MCF 10A (cell line): ENCODE results near the gene CARS1. TPM values are rescaled to one million over a fixed set of nuclear protein-coding genes. Genes with fewer than 3 reads are reported as not detected.

Source experiments
- BruUV-seq: library from RNA; stranded (reverse); fragments of 400-500 nt; replicated peaks from 2 replicates; lab custom pipeline; 2021; lab: Mats Ljungman, UMichigan
- CTCF ChIA-PET: fragments of 300-600 bp; sonication (Branson Sonifier 250); formaldehyde crosslinking; extraction: SDS; loops from one replicate; lab custom pipeline; 2021; ENCODE audit warnings: antibody characterized with exemption, inconsistent platforms; lab: Yijun Ruan, JAX
- POLR2A ChIA-PET: fragments of 300-600, 350-650 bp; sonication (Branson Sonifier 250); formaldehyde crosslinking; extraction: SDS; loops from one replicate; lab custom pipeline; 2020; ENCODE audit warnings: antibody characterized with exemption, inconsistent platforms; lab: Yijun Ruan, JAX
- DNase-seq: peaks from one replicate; pipeline ENCODE4 v3.0.0-alpha.2; 2018; ENCODE audit not compliant: unreplicated experiment
- H3K27ac Mint-ChIP-seq: one replicate; pipeline ENCODE4 v1.8.0; 2022; ENCODE audit warnings: mild to moderate bottlenecking, low read depth, mixed read lengths; ENCODE audit not compliant: unreplicated experiment
- H3K27me3 Mint-ChIP-seq: one replicate; pipeline ENCODE4 v1.8.0; 2022; ENCODE audit warnings: mixed read lengths; ENCODE audit not compliant: insufficient read depth, unreplicated experiment
- H3K36me3 Mint-ChIP-seq: one replicate; pipeline ENCODE4 v1.8.0; 2022; ENCODE audit warnings: mild to moderate bottlenecking, moderate library complexity, mixed read lengths; ENCODE audit not compliant: insufficient read depth, unreplicated experiment
- H3K4me1 Mint-ChIP-seq: one replicate; pipeline ENCODE4 v1.8.0; 2022; ENCODE audit warnings: mixed read lengths; ENCODE audit not compliant: insufficient read depth, unreplicated experiment
- H3K4me3 Mint-ChIP-seq: one replicate; pipeline ENCODE4 v1.8.0; 2022; ENCODE audit warnings: mild to moderate bottlenecking, moderate library complexity, mixed read lengths; ENCODE audit not compliant: unreplicated experiment
- H3K9me3 Mint-ChIP-seq: one replicate; pipeline ENCODE4 v1.8.0; 2022; ENCODE audit warnings: mixed read lengths; ENCODE audit not compliant: unreplicated experiment
- intact Hi-C: fragments of 100-400 bp; cut with micrococcal nuclease; formaldehyde crosslinking; loops from 2 replicates; pipeline ENCODE4 v1.14.1; 2022
- total RNA-seq: library from RNA; stranded (reverse); gene quantifications from 2 replicates; pipeline ENCODE4 v1.2.3, GENCODE V29; 2022
- TF ChIP-seq, protein P1 (sequence below): fragments of 200-600 bp; IDR thresholded peaks from one replicate; pipeline ENCODE4 v1.8.0; 2022; ENCODE audit warnings: antibody characterized with exemption, mild to moderate bottlenecking; ENCODE audit not compliant: unreplicated experiment

Gene CARS1
- total RNA-seq, 1 experiment from 2014 or later, result 150 TPM

DNA sequence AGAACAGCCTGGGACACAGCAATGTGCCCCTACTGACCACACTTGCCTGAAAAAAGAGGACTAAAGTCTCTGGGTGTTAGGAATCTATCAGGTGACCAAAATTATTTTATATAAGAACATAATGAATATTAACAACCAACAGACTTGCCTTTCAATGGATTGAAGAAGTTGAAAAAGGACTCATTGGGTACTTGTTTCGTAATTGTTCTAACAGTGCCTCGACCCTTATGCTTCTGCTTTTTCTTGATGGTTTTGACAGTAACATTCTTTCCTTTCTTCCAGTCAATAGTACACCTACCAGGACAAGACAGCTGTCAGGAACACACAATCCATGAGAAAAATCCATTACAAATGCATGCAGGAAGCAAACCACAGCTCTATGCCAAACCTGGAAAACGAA, 99.0 kb downstream of the CARS1 start:
- ChIA-PET CTCF (interaction anchor here (1.1 to 1.7 kb wide), 3 partner anchors 27 to 65 kb away, joined by 3 to 6 read pairs (median 3); no protein-coding TSS in a partner anchor), POLR2A (interaction anchor here (0.9 to 1.5 kb wide), 4 partner anchors 11 to 63 kb away, joined by 3 to 7 read pairs (median 3); no protein-coding TSS in a partner anchor)
- no peaks in the 10 kb centered on the region for H3K27me3 Mint-ChIP-seq
- BruUV-seq, result no TSS peak
- no peaks in the 10 kb centered on the region for H3K9me3 Mint-ChIP-seq
- peaks cover 8% of the 10 kb centered on the region for H3K4me1 Mint-ChIP-seq
- H3K36me3 Mint-ChIP-seq, result peaks cover 95% of the 10 kb centered on the region
- TF ChIP-seq, protein P1, sequence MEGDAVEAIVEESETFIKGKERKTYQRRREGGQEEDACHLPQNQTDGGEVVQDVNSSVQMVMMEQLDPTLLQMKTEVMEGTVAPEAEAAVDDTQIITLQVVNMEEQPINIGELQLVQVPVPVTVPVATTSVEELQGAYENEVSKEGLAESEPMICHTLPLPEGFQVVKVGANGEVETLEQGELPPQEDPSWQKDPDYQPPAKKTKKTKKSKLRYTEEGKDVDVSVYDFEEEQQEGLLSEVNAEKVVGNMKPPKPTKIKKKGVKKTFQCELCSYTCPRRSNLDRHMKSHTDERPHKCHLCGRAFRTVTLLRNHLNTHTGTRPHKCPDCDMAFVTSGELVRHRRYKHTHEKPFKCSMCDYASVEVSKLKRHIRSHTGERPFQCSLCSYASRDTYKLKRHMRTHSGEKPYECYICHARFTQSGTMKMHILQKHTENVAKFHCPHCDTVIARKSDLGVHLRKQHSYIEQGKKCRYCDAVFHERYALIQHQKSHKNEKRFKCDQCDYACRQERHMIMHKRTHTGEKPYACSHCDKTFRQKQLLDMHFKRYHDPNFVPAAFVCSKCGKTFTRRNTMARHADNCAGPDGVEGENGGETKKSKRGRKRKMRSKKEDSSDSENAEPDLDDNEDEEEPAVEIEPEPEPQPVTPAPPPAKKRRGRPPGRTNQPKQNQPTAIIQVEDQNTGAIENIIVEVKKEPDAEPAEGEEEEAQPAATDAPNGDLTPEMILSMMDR, result no peak
- intact Hi-C loops, result no loop called here
- no peak overlapping the region for H3K27ac Mint-ChIP-seq
- DNase-seq, result no peak
- no peak overlapping the region for H3K4me3 Mint-ChIP-seq

DNA sequence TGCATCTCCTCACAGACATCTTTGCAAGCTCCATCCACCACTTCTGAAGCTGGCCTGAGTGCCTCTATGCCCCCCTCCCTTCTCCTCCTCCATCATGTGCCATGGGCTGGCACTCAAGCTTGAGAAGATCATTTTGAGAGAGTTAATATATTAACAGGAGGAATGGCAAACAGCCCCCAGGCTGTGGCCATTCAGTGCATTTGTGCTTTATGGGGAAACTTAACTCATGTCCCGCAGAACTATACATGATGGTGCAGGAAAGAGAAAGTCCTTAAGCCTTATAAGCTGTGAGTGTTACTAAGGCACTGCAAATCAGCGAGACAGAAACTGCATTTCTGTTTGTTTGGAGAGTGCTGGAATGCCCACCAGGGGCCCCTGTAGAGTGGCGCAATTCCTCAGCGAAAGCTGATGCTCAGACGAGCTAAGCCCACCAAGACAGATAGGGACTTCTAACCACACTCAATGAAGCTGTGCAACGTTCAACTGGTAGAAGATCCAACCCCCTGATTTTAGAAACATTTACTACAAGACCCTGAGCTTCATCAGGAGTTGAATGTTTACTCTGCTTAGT, 101.2 kb downstream of the CARS1 start:
- TF ChIP-seq, protein P1, result no peak
- no peak for DNase-seq
- peaks cover 6% of the 10 kb centered on the region for H3K4me1 Mint-ChIP-seq
- intact Hi-C loops, result no loop called here
- no peaks in the 10 kb centered on the region for H3K9me3 Mint-ChIP-seq
- no peaks in the 10 kb centered on the region for H3K27me3 Mint-ChIP-seq
- H3K27ac Mint-ChIP-seq, result no peak overlapping the region
- BruUV-seq, result no TSS peak
- peaks cover 94% of the 10 kb centered on the region for H3K36me3 Mint-ChIP-seq
- ChIA-PET POLR2A (interaction anchor here (1.0 to 2.2 kb wide), 2 partner anchors 16 to 34 kb away, joined by 3 to 5 read pairs; no protein-coding TSS in a partner anchor), CTCF (interaction anchor here (0.5 to 1.3 kb wide), 5 partner anchors 13 to 81 kb away, joined by 3 to 4 read pairs (median 3); no protein-coding TSS in a partner anchor)
- no peak overlapping the region for H3K4me3 Mint-ChIP-seq

DNA sequence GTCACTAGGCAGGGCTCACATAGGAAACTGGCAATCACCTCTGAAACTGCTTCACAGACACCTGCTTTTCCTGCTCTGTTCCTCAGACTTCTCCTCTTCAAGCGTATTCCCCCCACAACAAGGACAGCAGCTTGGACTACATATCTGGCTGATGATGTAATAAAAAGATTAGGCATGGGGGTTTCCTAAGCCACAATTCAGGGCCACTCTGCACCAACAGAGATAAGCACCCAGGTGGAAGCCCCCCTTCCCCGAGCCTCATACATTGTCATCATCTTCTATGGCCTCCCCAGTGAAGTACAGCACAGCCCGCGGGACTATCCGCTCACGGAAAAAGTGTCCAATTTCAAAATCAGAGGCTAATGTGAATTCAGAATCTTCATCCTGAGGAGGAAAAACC, 103.0 kb downstream of the CARS1 start:
- H3K4me1 Mint-ChIP-seq, result peaks cover 6% of the 10 kb centered on the region
- TF ChIP-seq, protein P1, result no peak
- POLR2A ChIA-PET, result interaction anchor here (1.2 to 1.9 kb wide), 3 partner anchors 9 to 17 kb away, joined by 3 to 5 read pairs (median 5); no protein-coding TSS in a partner anchor
- no peak overlapping the region for H3K27ac Mint-ChIP-seq
- intact Hi-C loops, result no loop called here
- H3K9me3 Mint-ChIP-seq, result no peaks in the 10 kb centered on the region
- BruUV-seq, result no TSS peak
- H3K27me3 Mint-ChIP-seq, result no peaks in the 10 kb centered on the region
- CTCF ChIA-PET, result interaction anchor here (0.6 to 3.2 kb wide), 9 partner anchors 10 to 872 kb away, joined by 3 to 13 read pairs (median 3); partner anchors contain the start of gene PHLDA2
- no peak for DNase-seq
- H3K36me3 Mint-ChIP-seq, result peaks cover 98% of the 10 kb centered on the region
- no peak overlapping the region for H3K4me3 Mint-ChIP-seq

DNA sequence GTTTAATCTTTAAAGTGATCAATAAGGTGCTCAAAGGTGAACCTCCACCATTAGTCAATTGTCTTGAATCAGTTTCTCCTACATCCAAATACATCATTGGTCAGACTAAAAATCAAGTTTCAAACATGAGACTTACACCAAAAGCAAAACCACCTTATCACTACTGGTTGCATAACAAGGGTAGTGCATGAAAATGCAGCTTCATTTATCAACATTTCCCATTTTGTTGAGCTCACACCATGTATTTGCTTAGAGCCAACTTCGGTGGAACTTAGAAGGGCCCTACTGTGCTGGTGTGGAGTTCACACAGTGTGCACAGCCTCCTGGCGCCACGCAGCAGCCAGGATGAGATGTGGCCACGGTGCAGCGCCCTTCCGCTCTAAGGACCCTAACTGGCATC, 104.9 kb downstream of the CARS1 start:
- H3K27me3 Mint-ChIP-seq, result no peaks in the 10 kb centered on the region
- POLR2A ChIA-PET, result interaction anchor here (1.4 to 2.2 kb wide), 4 partner anchors 8 to 37 kb away, joined by 4 to 6 read pairs (median 4); no protein-coding TSS in a partner anchor
- intact Hi-C loops, result no loop called here
- TF ChIP-seq, protein P1, result no peak
- H3K27ac Mint-ChIP-seq, result peak overlapping the region; percentile 18
- CTCF ChIA-PET, result interaction anchor here (0.5 to 3.2 kb wide), 3 partner anchors 22 to 68 kb away, joined by 3 to 13 read pairs (median 5); partner anchors contain the start of gene PHLDA2
- H3K4me3 Mint-ChIP-seq, result no peak overlapping the region
- peaks cover 6% of the 10 kb centered on the region for H3K4me1 Mint-ChIP-seq
- DNase-seq, result no peak
- H3K9me3 Mint-ChIP-seq, result no peaks in the 10 kb centered on the region
- peaks cover 94% of the 10 kb centered on the region for H3K36me3 Mint-ChIP-seq
- no TSS peak for BruUV-seq
